Heart left ventricle (tissue), 16 donors: ENCODE data around the gene TCHP. TPM values are rescaled to one million over a fixed set of nuclear protein-coding genes. Genes with fewer than 3 reads are reported as not detected.

Experiments used
- ATAC-seq, 4 donors: fragments of 200-7000 bp; cut with Tn5 transposase; one replicate each; pipeline ENCODE4 v1.9.1; 2020 to 2022; ENCODE audit warnings: moderate library complexity in 4 of 4, mild to moderate bottlenecking in 3 of 4, moderate number of reproducible peaks in 1 of 4
- DNase-seq, 5 donors: peaks; one replicate each; pipeline ENCODE4 v3.0.0-alpha.2; 2020
- H3K27ac ChIP-seq, 12 donors: fragments of 200-600 bp; sonication (generic) in 4 of 12; one replicate each; pipeline versions ENCODE4 v1.5.0 to v1.8.0; 2016 to 2022; ENCODE audit warnings: mild to moderate bottlenecking in 2 of 12
- H3K27me3 ChIP-seq, 9 donors: fragments of 200-600 bp; sonication (generic) in 2 of 9; one replicate each; pipeline versions ENCODE4 v1.5.1 to v1.8.0; 2016 to 2022; ENCODE audit warnings: mild to moderate bottlenecking in 3 of 9
- H3K36me3 ChIP-seq, 9 donors: fragments of 200-600 bp; sonication (generic) in 2 of 9; one replicate each; pipeline versions ENCODE4 v1.5.0 to v1.8.0; 2018 to 2022; ENCODE audit warnings: mild to moderate bottlenecking in 2 of 9
- H3K4me1 ChIP-seq, 12 donors: fragments of 200-600 bp; sonication (generic) in 4 of 12; one replicate each; pipeline versions ENCODE4 v1.5.0 to v1.8.0; 2016 to 2022; ENCODE audit warnings: mild to moderate bottlenecking in 3 of 12
- H3K4me3 ChIP-seq, 12 donors: fragments of 200-600 bp; sonication (generic) in 4 of 12; one replicate each; pipeline versions ENCODE4 v1.5.0 to v1.8.0; 2017 to 2022; ENCODE audit warnings: mild to moderate bottlenecking in 9 of 12, moderate library complexity in 4 of 12
- H3K9me3 ChIP-seq, 12 donors: fragments of 200-600 bp; sonication (generic) in 4 of 12; one replicate each; pipeline versions ENCODE4 v1.5.0 to v1.8.0; 2016 to 2022; ENCODE audit warnings: mild to moderate bottlenecking in 1 of 12
- POLR2A ChIP-seq, 2 donors: fragments of 450-650 bp; IDR thresholded peaks; one replicate each; pipeline ENCODE4 v1.6.1; 2017; ENCODE audit warnings: antibody characterized with exemption in 2 of 2, mild to moderate bottlenecking in 2 of 2, moderate library complexity in 2 of 2
- WGBS, 4 donors: extraction: QIAGEN DNeasy Blood & Tissue Kit in 2 of 4; methylation state at CpG; one replicate each; pipeline versions ENCODE4 v1.1.5 to v1.1.7; 2013 to 2018; 5-methylcytosine and 5-hydroxymethylcytosine counted together
- intact Hi-C, 10 donors: fragments of 100-400 bp; cut with DNase I; formaldehyde crosslinking; loops; one replicate each; pipeline versions ENCODE4 v1.11.1 to v1.14.2; 2022
- polyA plus RNA-seq, 2 donors: library from polyadenylated mRNA; stranded (reverse); fragments of 200-250 nt; gene quantifications; one replicate each; pipeline ENCODE4 v1.2.3, GENCODE V29; 2013
- total RNA-seq, 9 donors: library from RNA; depleted of rRNA in 2 of 9; stranded (reverse); fragments of >200 nt in 2 of 9; fragmentation: NEBNext Ultra II Directional in 3 of 9; extraction: Animal tissue kit (Norgen Biotek cat#: 25700) in 3 of 9; gene quantifications; one replicate each; pipeline versions ENCODE4 v1.1.0 to v1.2.4, GENCODE V29; 2016 to 2023
- TF ChIP-seq, protein P1 (sequence below), 12 donors: fragments of 200-600 bp; sonication (generic) in 4 of 12; IDR thresholded peaks; one replicate each; pipeline versions ENCODE4 v1.5.0 to v1.8.0; 2018 to 2022; ENCODE audit warnings: antibody characterized with exemption in 12 of 12, mild to moderate bottlenecking in 5 of 12
- donor health status: ischemic (EF 13 %, LVEDD 7.1; RV severe dilation, severe dysfunction).
- donor health status: healthy with polysubstance abuse.
- donor health status: DM: no; HTN: yes; CAD: no.
- donor health status: DM: no; HTN: no; CAD: no.
- donor health status: ischemic (EF 25% LVEDD 6.9; RV normal size, moderate dysfunction).
- donor health status: ischemic (EF 25% LVEDD 5.7; RV mildly dilated, moderate dysfunction).
- donor health status: healthy.
- donor health status: DM: yes; HTN: yes; CAD: no.
- donor health status: ischemic (EF 35%, LVEDD 5.7; RV mildly dilated, moderate dysfunction).
- donor health status: nonischemic (EF 11% LVEDD 7.7; RV severe dilation, severe dysfunction).
- donor health status: DM: yes; HTN: yes; CAD: no.
- donor health status: PGD.
- donor health status: ischemic (EF 29% LVEDD 5.4; RV normal size, mild dysfunction).
- donor health status: nonischemic (EF 23%, LVEDD 6.1; RV moderate dilation, normal function).

The TCHP gene
- total and polyA plus RNA-seq, 11 donors, result 7.4 to 11.7 (median 10.1) TPM

DNA sequence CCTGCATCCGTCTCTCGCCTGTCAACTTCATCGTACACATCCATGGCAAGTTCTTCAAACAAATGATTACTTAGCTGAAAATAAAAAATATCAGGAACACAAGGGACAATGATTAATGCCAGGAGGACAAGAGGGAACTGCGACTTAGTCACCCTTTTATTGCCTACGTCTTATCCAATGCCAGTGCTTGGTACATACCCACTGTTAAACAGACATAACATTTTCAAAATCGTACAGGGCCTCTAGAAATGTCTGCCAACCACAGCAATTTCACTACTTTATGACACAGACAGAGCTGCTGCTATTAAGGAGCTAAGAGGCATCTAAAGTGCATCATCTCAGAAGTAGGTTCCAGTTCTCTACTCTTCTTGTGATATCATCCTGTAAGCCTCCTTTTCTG is 61.5 kb downstream of the TCHP start:
- peaks cover 0 to 28% (median 7%) of the 10 kb centered on the region in 12 donors for H3K4me1 ChIP-seq
- DNase-seq, result no peak
- ATAC-seq, result peak; percentile 19 to 72 (median 52)
- H3K27ac ChIP-seq, result peak overlapping the region in 9 of 12 donors; percentile 1 to 71 (median 56)
- 51 to 61% (median 54%) methylated on average over 6 of the region's 6 CpGs for WGBS, 4 donors
- H3K4me3 ChIP-seq, result peak overlapping the region in 1 of 12 donors; percentile 1
- peaks cover 0 to 98% (median 91%) of the 10 kb centered on the region in 9 donors for H3K36me3 ChIP-seq
- H3K27me3 ChIP-seq, result no peaks in the 10 kb centered on the region
- no peaks in the 10 kb centered on the region for H3K9me3 ChIP-seq
- TF ChIP-seq, protein P1, sequence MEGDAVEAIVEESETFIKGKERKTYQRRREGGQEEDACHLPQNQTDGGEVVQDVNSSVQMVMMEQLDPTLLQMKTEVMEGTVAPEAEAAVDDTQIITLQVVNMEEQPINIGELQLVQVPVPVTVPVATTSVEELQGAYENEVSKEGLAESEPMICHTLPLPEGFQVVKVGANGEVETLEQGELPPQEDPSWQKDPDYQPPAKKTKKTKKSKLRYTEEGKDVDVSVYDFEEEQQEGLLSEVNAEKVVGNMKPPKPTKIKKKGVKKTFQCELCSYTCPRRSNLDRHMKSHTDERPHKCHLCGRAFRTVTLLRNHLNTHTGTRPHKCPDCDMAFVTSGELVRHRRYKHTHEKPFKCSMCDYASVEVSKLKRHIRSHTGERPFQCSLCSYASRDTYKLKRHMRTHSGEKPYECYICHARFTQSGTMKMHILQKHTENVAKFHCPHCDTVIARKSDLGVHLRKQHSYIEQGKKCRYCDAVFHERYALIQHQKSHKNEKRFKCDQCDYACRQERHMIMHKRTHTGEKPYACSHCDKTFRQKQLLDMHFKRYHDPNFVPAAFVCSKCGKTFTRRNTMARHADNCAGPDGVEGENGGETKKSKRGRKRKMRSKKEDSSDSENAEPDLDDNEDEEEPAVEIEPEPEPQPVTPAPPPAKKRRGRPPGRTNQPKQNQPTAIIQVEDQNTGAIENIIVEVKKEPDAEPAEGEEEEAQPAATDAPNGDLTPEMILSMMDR (IDR thresholded peaks at IDR 0.05), result no peak
- TF ChIP-seq POLR2A (IDR thresholded peaks at IDR 0.05), result no peak
- intact Hi-C loops, result loop anchor here in 1 of 10 donors (5.0 kb wide), 1 partner anchor 36 kb away; the partner anchor contains the start of genes ANKRD13A and GIT2

DNA sequence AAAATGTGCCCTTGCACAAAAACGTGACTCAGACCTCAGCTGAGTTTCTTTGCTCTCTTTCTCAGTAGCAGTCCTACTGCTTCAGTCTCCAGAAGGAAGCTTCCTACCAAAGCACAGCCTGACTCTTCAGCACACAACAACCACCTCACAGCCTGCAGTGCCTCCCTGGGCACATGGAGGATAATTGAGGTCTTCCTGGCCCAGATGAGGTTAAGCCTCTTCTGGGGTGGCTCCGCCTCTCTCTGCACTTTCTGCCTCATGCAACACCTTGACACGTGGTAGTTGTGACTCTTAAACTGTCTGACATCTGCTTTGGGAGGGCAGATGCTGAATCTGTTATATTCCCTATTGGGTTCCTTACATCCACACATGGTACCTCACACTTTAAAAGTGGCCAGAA is 62.3 kb downstream of the TCHP start:
- 63 to 72% (median 68%) methylated on average over 3 of the region's 3 CpGs for WGBS, 4 donors
- Histone ChIP-seq H3K36me3 (peaks cover 0 to 98% (median 91%) of the 10 kb centered on the region in 9 donors), H3K4me3 (no peak overlapping the region), H3K27ac (peak overlapping the region in 6 of 12 donors; percentile 1 to 71 (median 27)), H3K4me1 (peaks cover 0 to 28% (median 8%) of the 10 kb centered on the region in 12 donors), H3K27me3 (no peaks in the 10 kb centered on the region), H3K9me3 (no peaks in the 10 kb centered on the region)
- intact Hi-C loops, result loop anchor here in 1 of 10 donors (5.0 kb wide), 1 partner anchor 35 kb away; the partner anchor contains the start of genes ANKRD13A and GIT2
- ATAC-seq (peak in 1 of 4 donors; percentile 16), DNase-seq (no peak)
- no peak for TF ChIP-seq POLR2A (IDR thresholded peaks at IDR 0.05)
- TF ChIP-seq, protein P1 (IDR thresholded peaks at IDR 0.05), result no peak

DNA sequence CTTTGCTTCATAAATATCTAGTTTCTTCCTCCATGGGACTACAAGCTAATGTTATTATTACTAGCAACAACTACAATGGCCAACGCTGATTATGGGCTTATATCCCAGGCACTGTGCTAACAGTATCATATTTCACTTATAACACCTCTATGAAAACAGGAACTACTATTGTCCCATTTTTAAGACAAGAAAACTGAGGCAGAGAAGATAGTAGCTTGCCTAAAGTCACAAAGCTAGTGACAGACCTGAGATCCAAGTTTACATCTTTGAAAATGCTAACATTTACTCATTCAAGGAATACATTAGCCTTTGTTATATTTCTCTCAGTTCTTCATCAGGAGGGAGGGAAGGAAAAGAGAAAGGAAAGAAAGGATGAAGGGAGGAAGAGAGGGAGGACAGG is 63.3 kb downstream of the TCHP start:
- WGBS, 4 donors, result 90 to 96% (median 92%) methylated on average over 1 of the region's 1 CpG
- peaks cover 0 to 28% (median 8%) of the 10 kb centered on the region in 12 donors for H3K4me1 ChIP-seq
- H3K27me3 ChIP-seq, result no peaks in the 10 kb centered on the region
- no peak overlapping the region for H3K4me3 ChIP-seq
- intact Hi-C loops, result loop anchor here in 1 of 10 donors (5.0 kb wide), 1 partner anchor 34 kb away; the partner anchor contains the start of genes ANKRD13A and GIT2
- TF ChIP-seq, protein P1 (IDR thresholded peaks at IDR 0.05), result no peak
- no peak for TF ChIP-seq POLR2A (IDR thresholded peaks at IDR 0.05)
- peak overlapping the region in 5 of 12 donors; percentile 5 to 48 (median 27) for H3K27ac ChIP-seq
- DNase-seq (no peak), ATAC-seq (no peak)
- no peaks in the 10 kb centered on the region for H3K9me3 ChIP-seq
- peaks cover 0 to 98% (median 91%) of the 10 kb centered on the region in 9 donors for H3K36me3 ChIP-seq

DNA sequence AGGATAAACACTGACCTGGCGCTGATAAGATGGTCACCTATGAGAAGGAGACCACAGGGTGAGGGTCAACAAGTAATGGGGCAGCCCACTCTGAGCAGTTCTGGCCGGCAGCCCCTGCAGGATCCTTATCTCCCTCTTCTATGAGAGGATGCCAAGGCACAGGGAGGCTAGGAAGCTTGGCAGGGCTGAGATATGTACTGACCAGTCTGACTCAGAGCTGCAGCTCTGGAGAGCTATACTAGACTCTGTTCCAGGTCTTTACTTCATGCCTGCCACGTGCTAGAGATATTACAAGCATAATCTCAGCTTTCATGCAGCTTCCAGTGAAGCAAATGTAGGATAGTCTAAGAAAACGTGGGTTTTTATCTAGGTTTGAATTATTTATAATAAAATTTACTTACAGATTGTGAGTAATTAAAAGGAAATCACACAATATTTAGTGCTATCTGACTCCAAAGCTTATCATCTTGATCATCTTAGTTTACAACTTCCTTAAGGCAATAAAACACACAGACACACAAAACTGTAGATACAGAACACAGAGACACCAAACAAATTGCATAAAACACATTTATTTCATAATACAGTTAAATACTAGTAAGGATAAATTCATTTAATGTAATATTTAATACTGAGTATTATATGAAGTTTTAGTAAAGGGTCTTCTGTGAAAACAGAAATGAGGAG is 63.8 kb downstream of the TCHP start:
- Histone ChIP-seq H3K27ac (peak overlapping the region in 5 of 12 donors; percentile 5 to 48 (median 27)), H3K4me1 (peaks cover 0 to 28% (median 8%) of the 10 kb centered on the region in 12 donors), H3K27me3 (no peaks in the 10 kb centered on the region), H3K4me3 (no peak overlapping the region), H3K9me3 (no peaks in the 10 kb centered on the region), H3K36me3 (peaks cover 0 to 98% (median 91%) of the 10 kb centered on the region in 9 donors)
- intact Hi-C loops, result loop anchor here in 1 of 10 donors (5.0 kb wide), 1 partner anchor 33 kb away; the partner anchor contains the start of genes ANKRD13A and GIT2
- peak; percentile 50 to 84 (median 71) for ATAC-seq
- TF ChIP-seq, protein P1 (IDR thresholded peaks at IDR 0.05), result no peak
- no peak for TF ChIP-seq POLR2A (IDR thresholded peaks at IDR 0.05)
- WGBS, 4 donors, result 44 to 51% (median 49%) methylated on average over 4 of the region's 4 CpGs
- DNase-seq, result peak in 1 of 5 donors; percentile 34
